Fibroblast of pulmonary artery (primary cell): Measurements from ENCODE around the gene DZANK1.
"Not testable (repeated sequence)": the region's sequence is repeated elsewhere in the genome, so short reads cannot be mapped to it uniquely, and the experiment has no call there.

Source experiments
- DNase-seq: peaks from one replicate; pipeline ENCODE4 v3.0.0-alpha.2; 2010; ENCODE audit warnings: low read depth
- H3K4me3 ChIP-seq: replicated peaks from 2 replicates; pipeline ENCODE4 v1.5.1; 2011; ENCODE audit warnings: low read depth, mild to moderate bottlenecking, control low read depth, low read length, moderate library complexity
- CTCF ChIP-seq: IDR thresholded peaks from 2 replicates; pipeline ENCODE4 v1.5.1; 2011; ENCODE audit warnings: mild to moderate bottlenecking, control low read depth, low read length, inconsistent platforms; ENCODE audit errors: missing control alignments

The DZANK1 gene

GRCh38 chr20:18506744-18507143 lies 39.9 kb upstream of the DZANK1 start:
- no peak for DNase-seq
- peak overlapping the region; percentile 93 for H3K4me3 ChIP-seq

GRCh38 chr20:18504479-18505060 lies 37.7 kb upstream of the DZANK1 start:
- TF ChIP-seq CTCF: no peak
- peak; percentile 68 for DNase-seq
- peak overlapping the region; percentile 30 for H3K4me3 ChIP-seq

More at GRCh38 chr20:18506744-18507143, 39.9 kb upstream of the DZANK1 start:
- no peak for TF ChIP-seq CTCF

- H3K4me3 ChIP-seq, DNase-seq: not testable (repeated sequence)
Measured at GRCh38 chr20:18501672-18502071, 34.8 kb upstream of the DZANK1 start.

- peak overlapping the region; percentile 96 for H3K4me3 ChIP-seq
- DNase-seq: no peak
- TF ChIP-seq CTCF: no peak
Measured at GRCh38 chr20:18497603-18498002, 30.8 kb upstream of the DZANK1 start.

- peak; percentile 84 for DNase-seq
- H3K4me3 ChIP-seq: peak within 1 kb of the TSS; percentile 96
- no peak for TF ChIP-seq CTCF
Measured at GRCh38 chr20:18496740-18497592, 30.1 kb upstream of the DZANK1 start, which contains the start of gene RBBP9. Gene RBBP9 (minus strand): TSS chr20:18497225. CDS start chr20:18497167, 58 bp downstream.

- no peak for DNase-seq
- H3K4me3 ChIP-seq: peak overlapping the region; percentile 96
- no peak for TF ChIP-seq CTCF
Measured at GRCh38 chr20:18496042-18496441, 29.2 kb upstream of the DZANK1 start.

GRCh38 chr20:18488301-18488700 lies 21.5 kb upstream of the DZANK1 start:
- H3K4me3 ChIP-seq: no peak overlapping the region
- no peak for TF ChIP-seq CTCF
- DNase-seq: no peak
